ENCODE measurements around the gene VPS8. TPM values are rescaled to one million over a fixed set of nuclear protein-coding genes. Genes with fewer than 3 reads are reported as not detected.
"Not testable (repeated sequence)": the region's sequence is repeated elsewhere in the genome, so short reads cannot be mapped to it uniquely, and the experiment has no call there.

The VPS8 gene
- total and polyA plus RNA-seq, 8 donors, result 41.5 to 114 (median 51.3) TPM

DNA sequence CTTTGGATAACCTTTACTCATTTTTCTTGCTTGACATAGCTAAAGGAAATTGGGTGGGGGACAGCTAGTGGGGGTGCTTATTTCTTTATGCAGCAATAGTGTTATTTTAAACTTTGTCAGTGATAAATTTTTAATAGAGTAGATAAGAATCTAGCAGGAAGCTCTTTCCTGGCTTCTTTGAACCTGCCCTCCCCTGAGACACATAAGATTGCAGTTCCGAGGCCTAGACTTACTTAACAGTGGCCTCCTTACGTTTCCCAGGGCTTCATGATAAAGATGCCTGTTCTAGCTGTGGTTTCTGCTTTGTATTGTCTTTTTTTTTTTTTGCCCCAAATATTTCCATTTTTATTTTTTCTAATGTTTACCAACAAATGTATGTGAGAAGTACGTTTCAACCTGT lies 170.1 kb downstream of the VPS8 start:
- ATAC-seq, result no peak
- H3K9me3 ChIP-seq, result no peaks in the 10 kb centered on the region

DNA sequence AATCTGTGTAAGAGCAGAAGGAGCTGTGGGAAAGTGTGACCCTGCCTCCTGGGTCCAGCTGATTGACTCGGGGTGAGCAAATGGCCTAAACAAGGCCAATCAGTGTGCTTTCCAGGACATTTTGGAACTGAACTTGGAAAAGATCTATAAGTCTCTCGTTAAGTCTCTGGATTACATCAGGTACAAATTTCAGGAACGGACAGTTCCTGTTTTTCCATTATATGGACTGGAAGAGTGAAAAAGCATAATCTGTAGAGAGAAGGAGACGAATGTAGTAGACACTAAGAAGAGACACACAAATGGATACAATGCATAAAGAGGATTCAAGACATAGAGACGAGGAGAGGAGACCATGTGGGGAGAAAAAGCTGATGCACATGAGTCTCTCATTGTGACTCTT lies 173.6 kb downstream of the VPS8 start:
- H3K4me1 ChIP-seq, result no peaks in the 10 kb centered on the region
- TF ChIP-seq, protein P1, sequence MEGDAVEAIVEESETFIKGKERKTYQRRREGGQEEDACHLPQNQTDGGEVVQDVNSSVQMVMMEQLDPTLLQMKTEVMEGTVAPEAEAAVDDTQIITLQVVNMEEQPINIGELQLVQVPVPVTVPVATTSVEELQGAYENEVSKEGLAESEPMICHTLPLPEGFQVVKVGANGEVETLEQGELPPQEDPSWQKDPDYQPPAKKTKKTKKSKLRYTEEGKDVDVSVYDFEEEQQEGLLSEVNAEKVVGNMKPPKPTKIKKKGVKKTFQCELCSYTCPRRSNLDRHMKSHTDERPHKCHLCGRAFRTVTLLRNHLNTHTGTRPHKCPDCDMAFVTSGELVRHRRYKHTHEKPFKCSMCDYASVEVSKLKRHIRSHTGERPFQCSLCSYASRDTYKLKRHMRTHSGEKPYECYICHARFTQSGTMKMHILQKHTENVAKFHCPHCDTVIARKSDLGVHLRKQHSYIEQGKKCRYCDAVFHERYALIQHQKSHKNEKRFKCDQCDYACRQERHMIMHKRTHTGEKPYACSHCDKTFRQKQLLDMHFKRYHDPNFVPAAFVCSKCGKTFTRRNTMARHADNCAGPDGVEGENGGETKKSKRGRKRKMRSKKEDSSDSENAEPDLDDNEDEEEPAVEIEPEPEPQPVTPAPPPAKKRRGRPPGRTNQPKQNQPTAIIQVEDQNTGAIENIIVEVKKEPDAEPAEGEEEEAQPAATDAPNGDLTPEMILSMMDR (IDR thresholded peaks at IDR 0.05), result no peak
- H3K36me3 ChIP-seq, result peaks cover 0 to 62% of the 10 kb centered on the region in 2 donors
- DNase-seq (no peak), ATAC-seq (no peak)
- no peak overlapping the region for H3K27ac ChIP-seq
- H3K4me3 ChIP-seq, result no peak overlapping the region
- no peaks in the 10 kb centered on the region for H3K9me3 ChIP-seq
- intact Hi-C loops (cut with DNase I), result no loop called here
- no peaks in the 10 kb centered on the region for H3K27me3 ChIP-seq

More for the DNA sequence above, 170.1 kb downstream of the VPS8 start:
- H3K27ac ChIP-seq, result no peak overlapping the region
- H3K4me1 ChIP-seq, result no peaks in the 10 kb centered on the region
- intact Hi-C loops (cut with DNase I), result no loop called here
- peak in 1 of 4 donors; percentile 1 for DNase-seq
- TF ChIP-seq, protein P1 (IDR thresholded peaks at IDR 0.05), result no peak
- H3K4me3 ChIP-seq, result no peak overlapping the region
- H3K36me3 ChIP-seq, result peaks cover 0 to 47% of the 10 kb centered on the region in 2 donors
- H3K27me3 ChIP-seq, result no peaks in the 10 kb centered on the region

DNA sequence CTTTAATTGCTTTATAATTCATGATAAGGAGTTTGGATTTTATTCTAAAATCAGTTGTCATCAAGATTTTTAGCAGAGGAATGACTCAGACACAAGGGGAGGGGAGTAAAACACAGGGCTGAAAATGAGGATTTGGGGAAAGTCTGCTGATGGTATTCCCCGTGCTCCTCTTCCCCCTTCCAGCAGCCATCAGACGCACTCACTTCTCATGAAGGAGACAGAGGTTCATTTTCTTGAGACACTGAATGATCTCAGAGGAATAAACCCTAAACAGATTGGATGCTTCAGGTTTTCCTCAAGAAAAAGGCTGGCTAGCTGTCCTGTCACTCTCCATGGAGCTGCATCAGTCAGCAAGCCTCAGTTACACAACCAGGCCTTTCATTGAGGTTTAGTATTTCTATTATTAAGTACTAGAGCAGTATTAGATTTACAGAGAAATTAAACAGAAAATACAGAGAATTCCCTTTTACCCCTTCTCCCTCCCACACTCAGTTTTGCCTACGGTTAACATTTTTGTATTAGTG lies 174.5 kb downstream of the VPS8 start:
- DNase-seq (no peak), ATAC-seq (no peak)
- TF ChIP-seq, protein P1 (IDR thresholded peaks at IDR 0.05), result no peak
- intact Hi-C loops (cut with DNase I), result no loop called here
- Histone ChIP-seq H3K9me3 (no peaks in the 10 kb centered on the region), H3K27me3 (no peaks in the 10 kb centered on the region), H3K4me3 (no peak overlapping the region), H3K27ac (no peak overlapping the region), H3K36me3 (peaks cover 0 to 62% of the 10 kb centered on the region in 2 donors), H3K4me1 (no peaks in the 10 kb centered on the region)

DNA sequence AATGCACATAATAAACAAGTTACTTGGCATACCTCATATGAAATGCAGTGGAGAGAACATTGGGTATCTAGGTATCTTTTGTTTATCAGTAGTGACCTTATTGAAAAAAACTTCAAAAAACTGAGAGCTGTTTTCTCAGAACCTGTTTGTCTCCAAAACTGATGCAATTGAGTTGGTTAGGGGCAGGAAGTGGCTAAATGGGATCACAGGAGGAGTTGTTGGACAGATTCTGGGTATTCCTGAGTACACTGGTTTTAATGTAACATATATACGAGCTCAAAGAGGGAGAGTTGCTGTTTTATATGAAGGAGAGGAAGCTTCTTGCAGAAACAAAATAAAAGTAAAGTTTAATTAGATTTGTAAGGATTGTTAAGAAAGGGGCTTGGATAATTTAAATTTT lies 181.4 kb downstream of the VPS8 start:
- peaks cover 0 to 52% of the 10 kb centered on the region in 2 donors for H3K36me3 ChIP-seq
- no peaks in the 10 kb centered on the region for H3K9me3 ChIP-seq
- no peaks in the 10 kb centered on the region for H3K27me3 ChIP-seq
- no peak for DNase-seq
- H3K27ac ChIP-seq, result no peak overlapping the region
- TF ChIP-seq, protein P1 (IDR thresholded peaks at IDR 0.05), result no peak
- ATAC-seq, result no peak
- H3K4me3 ChIP-seq, result no peak overlapping the region
- intact Hi-C loops (cut with DNase I), result no loop called here
- H3K4me1 ChIP-seq, result no peaks in the 10 kb centered on the region

DNA sequence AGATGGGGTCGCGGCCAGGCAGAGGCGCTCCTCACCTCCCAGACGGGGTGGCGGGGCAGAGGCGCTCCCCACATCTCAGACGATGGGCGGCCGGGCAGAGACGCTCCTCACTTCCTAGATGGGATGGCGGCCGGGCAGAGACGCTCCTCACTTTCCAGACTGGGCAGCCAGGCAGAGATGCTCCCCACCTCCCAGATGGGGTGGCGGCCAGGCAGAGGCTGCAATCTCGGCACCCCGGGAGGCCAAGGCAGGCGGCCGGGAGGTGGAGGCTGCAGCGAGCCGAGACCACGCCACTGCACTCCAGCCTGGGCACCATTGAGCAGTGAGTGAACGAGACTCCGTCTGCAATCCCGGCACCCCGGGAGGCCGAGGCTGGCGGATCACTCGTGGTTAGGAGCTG lies 191.9 kb downstream of the VPS8 start:
- not testable (repeated sequence) for H3K4me1 ChIP-seq, H3K9me3 ChIP-seq, H3K4me3 ChIP-seq, ATAC-seq, H3K27me3 ChIP-seq, H3K27ac ChIP-seq, DNase-seq
- peaks cover 0 to 64% of the 10 kb centered on the region in 2 donors for H3K36me3 ChIP-seq
- intact Hi-C loops (cut with DNase I), result loop anchor here in 1 of 2 donors (10.0 kb wide), 1 partner anchor 61 kb away; no protein-coding TSS in a partner anchor

DNA sequence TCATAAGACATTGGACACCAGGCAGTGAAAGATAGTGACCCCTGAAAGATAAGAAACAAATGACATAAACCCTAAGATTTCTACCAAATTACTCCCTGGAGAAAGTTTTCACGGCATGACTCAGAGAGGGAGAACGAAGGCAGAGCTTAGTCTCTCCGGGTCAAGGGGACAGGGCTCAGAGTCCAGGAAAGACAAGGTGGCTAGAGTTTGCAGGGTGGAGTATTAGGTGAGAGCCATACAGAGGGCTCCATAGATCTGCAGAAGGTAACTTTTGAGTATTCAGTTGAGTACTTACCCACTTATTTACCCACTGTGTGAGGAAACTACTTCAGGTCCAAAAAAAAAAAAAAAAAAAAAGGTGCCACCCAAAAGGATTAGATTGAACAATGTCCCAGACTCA lies 197.7 kb downstream of the VPS8 start:
- ATAC-seq, result peak; percentile 78
- H3K27ac ChIP-seq, result no peak overlapping the region
- TF ChIP-seq, protein P1 (IDR thresholded peaks at IDR 0.05), result no peak
- peaks cover 0 to 22% of the 10 kb centered on the region in 2 donors for H3K9me3 ChIP-seq
- DNase-seq, result no peak
- no peak overlapping the region for H3K4me3 ChIP-seq
- peaks cover 0 to 28% of the 10 kb centered on the region in 2 donors for H3K36me3 ChIP-seq
- no peaks in the 10 kb centered on the region for H3K27me3 ChIP-seq
- no peaks in the 10 kb centered on the region for H3K4me1 ChIP-seq
- intact Hi-C loops (cut with DNase I), result loop anchor here in 1 of 2 donors (10.0 kb wide), 1 partner anchor 55 kb away; no protein-coding TSS in a partner anchor

DNA sequence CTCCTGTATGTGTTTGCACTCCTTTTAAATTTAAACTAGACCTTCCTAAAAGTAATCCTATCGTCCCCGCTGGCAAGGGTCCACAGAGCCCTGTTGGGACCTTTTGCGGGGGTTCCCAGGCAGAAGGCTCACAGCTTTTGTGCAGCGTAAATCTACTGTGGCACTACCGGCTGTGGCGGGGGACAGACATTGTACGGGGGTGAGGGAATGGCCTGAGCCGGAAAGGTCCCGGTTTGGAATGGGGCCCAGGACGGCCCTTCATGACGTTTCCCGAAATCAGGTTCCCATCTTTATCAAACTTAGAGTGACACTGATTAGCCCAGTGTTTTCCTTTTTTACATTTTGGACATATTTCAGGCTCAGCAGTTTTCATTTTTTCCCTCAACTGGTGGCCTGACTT lies 205.6 kb downstream of the VPS8 start:
- not testable (repeated sequence) for H3K27ac ChIP-seq

DNA sequence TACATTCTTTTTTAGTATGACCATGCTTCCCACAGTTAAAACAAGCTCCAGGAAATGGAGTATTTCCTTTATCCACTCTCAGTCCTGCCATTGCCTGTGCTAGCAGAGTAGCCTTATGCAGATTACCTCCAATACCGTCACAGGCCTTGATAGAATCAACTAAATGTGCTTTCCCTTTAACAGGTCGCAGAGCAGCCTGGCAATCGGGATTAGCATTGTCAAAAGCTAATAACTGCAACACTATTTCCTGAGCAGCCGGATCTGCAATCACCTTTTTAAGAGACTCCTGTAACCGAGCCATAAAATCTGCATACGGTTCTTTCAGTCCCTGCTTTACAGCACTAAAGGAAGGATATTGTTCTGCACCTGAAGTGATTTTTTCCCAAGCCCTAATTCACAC lies 206.0 kb downstream of the VPS8 start:
- H3K4me3 ChIP-seq; H3K9me3 ChIP-seq; ATAC-seq; DNase-seq; H3K27me3 ChIP-seq; intact Hi-C loops (cut with DNase I); H3K4me1 ChIP-seq; H3K27ac ChIP-seq: not testable (repeated sequence)
- peaks cover 0 to 17% of the 10 kb centered on the region in 2 donors for H3K36me3 ChIP-seq

More for the DNA sequence above, 205.6 kb downstream of the VPS8 start:
- H3K4me1 ChIP-seq; H3K4me3 ChIP-seq; H3K9me3 ChIP-seq; intact Hi-C loops (cut with DNase I); H3K27me3 ChIP-seq; ATAC-seq: not testable (repeated sequence)
- H3K36me3 ChIP-seq, result peaks cover 0 to 21% of the 10 kb centered on the region in 2 donors
- DNase-seq, result peak in 1 of 4 donors; percentile 3

Data from left lung (tissue), 10 donors.